Measurements from ENCODE around the gene ZNF385B. TPM values are rescaled to one million over a fixed set of nuclear protein-coding genes. Genes with fewer than 3 reads are reported as not detected.

ZNF385B gene
- total RNA-seq, 1 donor, result 1.1 TPM

DNA sequence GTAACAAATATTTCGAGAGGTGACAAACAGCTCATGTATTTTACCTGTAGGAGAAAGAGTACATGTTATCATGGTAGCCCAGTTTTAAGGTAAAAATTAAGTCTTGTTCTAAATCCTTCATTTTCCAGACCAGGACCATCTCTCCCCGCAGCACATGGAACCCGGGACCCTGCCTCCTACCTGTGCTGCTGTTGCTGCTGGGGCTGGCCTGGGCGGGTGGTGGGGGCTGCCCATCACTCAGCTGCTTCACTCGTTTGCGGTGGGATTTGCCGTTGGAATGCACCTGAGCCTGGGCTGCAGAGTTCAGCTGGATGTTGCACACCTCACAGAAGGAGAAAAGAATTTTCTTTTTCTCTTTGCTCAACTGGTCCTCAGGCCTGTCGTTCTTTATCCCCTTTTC is 92.1 kb downstream of the ZNF385B start:
- DNase-seq (ENCODE audit: insufficient read length, low spot score, missing footprints), result no peak
- H3K4me2 ChIP-seq (ENCODE audit: insufficient read depth, low read length), result no peak overlapping the region
- no peak overlapping the region for H3K27ac ChIP-seq (ENCODE audit: low read depth, low read length)
- TF ChIP-seq, protein P1, sequence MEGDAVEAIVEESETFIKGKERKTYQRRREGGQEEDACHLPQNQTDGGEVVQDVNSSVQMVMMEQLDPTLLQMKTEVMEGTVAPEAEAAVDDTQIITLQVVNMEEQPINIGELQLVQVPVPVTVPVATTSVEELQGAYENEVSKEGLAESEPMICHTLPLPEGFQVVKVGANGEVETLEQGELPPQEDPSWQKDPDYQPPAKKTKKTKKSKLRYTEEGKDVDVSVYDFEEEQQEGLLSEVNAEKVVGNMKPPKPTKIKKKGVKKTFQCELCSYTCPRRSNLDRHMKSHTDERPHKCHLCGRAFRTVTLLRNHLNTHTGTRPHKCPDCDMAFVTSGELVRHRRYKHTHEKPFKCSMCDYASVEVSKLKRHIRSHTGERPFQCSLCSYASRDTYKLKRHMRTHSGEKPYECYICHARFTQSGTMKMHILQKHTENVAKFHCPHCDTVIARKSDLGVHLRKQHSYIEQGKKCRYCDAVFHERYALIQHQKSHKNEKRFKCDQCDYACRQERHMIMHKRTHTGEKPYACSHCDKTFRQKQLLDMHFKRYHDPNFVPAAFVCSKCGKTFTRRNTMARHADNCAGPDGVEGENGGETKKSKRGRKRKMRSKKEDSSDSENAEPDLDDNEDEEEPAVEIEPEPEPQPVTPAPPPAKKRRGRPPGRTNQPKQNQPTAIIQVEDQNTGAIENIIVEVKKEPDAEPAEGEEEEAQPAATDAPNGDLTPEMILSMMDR (IDR thresholded peaks at IDR 0.05; ENCODE audit: extremely low read depth, low read depth, low read length), result no peak
- no peaks in the 10 kb centered on the region for H3K79me2 ChIP-seq (ENCODE audit: insufficient read depth, low read length)
- H2AFZ ChIP-seq (ENCODE audit: low read length), result no peak overlapping the region
- peaks cover 18% of the 10 kb centered on the region for H3K27me3 ChIP-seq (ENCODE audit: insufficient read depth, low read length)
- H3K9me3 ChIP-seq (ENCODE audit: low read depth, low read length), result no peaks in the 10 kb centered on the region
- H4K20me1 ChIP-seq (ENCODE audit: insufficient read depth, low read length), result no peaks in the 10 kb centered on the region
- no peaks in the 10 kb centered on the region for H3K36me3 ChIP-seq (ENCODE audit: insufficient read depth, low read length)
- H3K4me1 ChIP-seq (ENCODE audit: insufficient read depth, low read length), result peaks cover 4% of the 10 kb centered on the region
- no peak overlapping the region for H3K4me3 ChIP-seq (ENCODE audit: insufficient read depth, low read length)

DNA sequence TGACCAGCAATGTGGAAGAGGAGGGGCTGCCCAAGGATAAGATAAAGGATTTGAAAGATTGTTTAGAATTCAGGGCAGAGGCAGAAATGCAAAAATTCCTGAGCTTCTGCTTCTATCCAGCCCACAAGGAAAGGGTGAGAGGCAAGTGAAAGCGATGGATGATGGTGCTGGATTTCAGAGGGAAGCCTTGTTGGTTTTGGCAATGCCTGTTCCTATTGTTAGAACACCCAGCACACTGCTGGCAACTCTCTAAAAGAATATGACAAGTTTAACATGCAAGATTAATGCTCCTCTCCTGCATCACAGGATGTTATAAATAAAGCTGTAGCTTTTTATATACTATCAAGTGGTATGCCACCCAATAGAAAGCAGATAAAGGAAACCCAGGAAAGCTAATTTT is 92.6 kb downstream of the ZNF385B start:
- Histone ChIP-seq H3K79me2 (ENCODE audit: insufficient read depth, low read length) (no peaks in the 10 kb centered on the region), H3K36me3 (ENCODE audit: insufficient read depth, low read length) (no peaks in the 10 kb centered on the region), H4K20me1 (ENCODE audit: insufficient read depth, low read length) (no peaks in the 10 kb centered on the region), H3K4me2 (ENCODE audit: insufficient read depth, low read length) (no peak overlapping the region), H3K27me3 (ENCODE audit: insufficient read depth, low read length) (peaks cover 18% of the 10 kb centered on the region), H3K9me3 (ENCODE audit: low read depth, low read length) (no peaks in the 10 kb centered on the region), H2AFZ (ENCODE audit: low read length) (no peak overlapping the region), H3K4me3 (ENCODE audit: insufficient read depth, low read length) (no peak overlapping the region), H3K27ac (ENCODE audit: low read depth, low read length) (no peak overlapping the region), H3K4me1 (ENCODE audit: insufficient read depth, low read length) (peaks cover 4% of the 10 kb centered on the region)
- TF ChIP-seq, protein P1 (IDR thresholded peaks at IDR 0.05; ENCODE audit: extremely low read depth, low read depth, low read length), result no peak
- DNase-seq (ENCODE audit: insufficient read length, low spot score, missing footprints), result peak; percentile 62

DNA sequence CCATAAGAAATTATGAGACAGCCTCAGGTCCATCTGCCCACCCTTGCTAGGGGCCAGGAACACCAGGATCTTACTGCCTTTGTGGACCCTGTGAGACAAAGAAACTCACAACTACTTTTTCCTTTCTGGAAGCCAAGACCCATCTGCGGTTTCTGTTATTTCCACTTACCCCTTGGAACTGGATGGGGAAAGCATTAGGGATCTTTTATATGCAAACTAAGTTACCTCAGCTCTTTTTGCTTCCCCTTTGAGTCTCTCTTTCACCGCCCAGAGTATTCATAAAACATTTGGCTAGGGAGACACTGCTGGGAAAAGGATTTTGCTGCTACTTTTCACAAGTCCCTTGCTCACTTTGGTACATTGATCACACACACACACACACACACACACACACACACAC is 95.7 kb downstream of the ZNF385B start:
- TF ChIP-seq, protein P1 (IDR thresholded peaks at IDR 0.05; ENCODE audit: extremely low read depth, low read depth, low read length), result no peak
- H4K20me1 ChIP-seq (ENCODE audit: insufficient read depth, low read length), result no peaks in the 10 kb centered on the region
- H3K79me2 ChIP-seq (ENCODE audit: insufficient read depth, low read length), result no peaks in the 10 kb centered on the region
- H2AFZ ChIP-seq (ENCODE audit: low read length), result no peak overlapping the region
- no peaks in the 10 kb centered on the region for H3K9me3 ChIP-seq (ENCODE audit: low read depth, low read length)
- H3K27me3 ChIP-seq (ENCODE audit: insufficient read depth, low read length), result peaks cover 10% of the 10 kb centered on the region
- H3K4me2 ChIP-seq (ENCODE audit: insufficient read depth, low read length), result no peak overlapping the region
- peaks cover 4% of the 10 kb centered on the region for H3K4me1 ChIP-seq (ENCODE audit: insufficient read depth, low read length)
- no peak overlapping the region for H3K27ac ChIP-seq (ENCODE audit: low read depth, low read length)
- H3K36me3 ChIP-seq (ENCODE audit: insufficient read depth, low read length), result no peaks in the 10 kb centered on the region
- no peak for DNase-seq (ENCODE audit: insufficient read length, low spot score, missing footprints)
- H3K4me3 ChIP-seq (ENCODE audit: insufficient read depth, low read length), result no peak overlapping the region

DNA sequence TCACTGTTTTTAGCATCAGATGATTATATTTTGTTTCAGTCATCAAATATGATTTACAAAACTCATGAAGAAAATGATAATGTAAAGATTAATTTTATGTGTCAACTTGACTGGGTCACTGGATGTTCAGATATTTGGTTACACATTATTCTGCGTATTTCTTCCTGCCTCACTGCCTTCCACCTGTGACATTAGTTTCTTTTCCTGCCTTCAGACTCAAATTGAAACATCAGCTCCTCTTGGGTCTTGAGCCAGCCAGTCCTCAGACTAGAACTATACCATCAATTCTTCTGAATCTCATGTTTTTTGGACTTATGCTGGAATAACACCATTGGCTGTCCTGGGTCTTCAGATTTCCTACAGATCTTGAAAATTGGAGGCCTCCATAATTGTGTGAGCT is 96.7 kb downstream of the ZNF385B start:
- Histone ChIP-seq H3K9me3 (ENCODE audit: low read depth, low read length) (no peaks in the 10 kb centered on the region), H3K27me3 (ENCODE audit: insufficient read depth, low read length) (peaks cover 10% of the 10 kb centered on the region), H3K4me1 (ENCODE audit: insufficient read depth, low read length) (peaks cover 4% of the 10 kb centered on the region), H4K20me1 (ENCODE audit: insufficient read depth, low read length) (no peaks in the 10 kb centered on the region), H3K27ac (ENCODE audit: low read depth, low read length) (no peak overlapping the region), H3K36me3 (ENCODE audit: insufficient read depth, low read length) (no peaks in the 10 kb centered on the region), H3K79me2 (ENCODE audit: insufficient read depth, low read length) (no peaks in the 10 kb centered on the region), H2AFZ (ENCODE audit: low read length) (no peak overlapping the region), H3K4me3 (ENCODE audit: insufficient read depth, low read length) (no peak overlapping the region), H3K4me2 (ENCODE audit: insufficient read depth, low read length) (no peak overlapping the region)
- no peak for DNase-seq (ENCODE audit: insufficient read length, low spot score, missing footprints)
- TF ChIP-seq, protein P1 (IDR thresholded peaks at IDR 0.05; ENCODE audit: extremely low read depth, low read depth, low read length), result no peak

All from osteoblast (primary cell).